GM21447 (cell line): ENCODE data around the gene PMIS2.

Source experiments
- ATAC-seq: cut with Tn5 transposase; IDR thresholded peaks from one replicate; pipeline ENCODE4 v1.9.1; 2021; ENCODE audit not compliant: unreplicated experiment

Gene PMIS2

DNA sequence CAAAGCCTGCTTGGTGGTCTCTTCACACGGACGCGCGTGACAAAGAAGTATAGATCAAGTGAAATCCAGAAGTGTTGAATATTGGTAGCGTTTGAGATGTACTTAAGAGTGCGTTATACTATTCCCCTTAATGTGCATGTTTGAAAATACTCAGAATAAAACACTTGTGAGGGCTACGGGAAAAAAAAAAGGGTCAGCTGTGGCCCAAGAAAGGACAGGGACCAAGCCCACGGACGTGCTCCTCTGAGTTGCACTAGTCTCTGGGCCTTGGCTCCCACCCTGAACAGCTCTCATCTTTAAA is 42.2 kb downstream of the PMIS2 start:
- no peak for ATAC-seq

DNA sequence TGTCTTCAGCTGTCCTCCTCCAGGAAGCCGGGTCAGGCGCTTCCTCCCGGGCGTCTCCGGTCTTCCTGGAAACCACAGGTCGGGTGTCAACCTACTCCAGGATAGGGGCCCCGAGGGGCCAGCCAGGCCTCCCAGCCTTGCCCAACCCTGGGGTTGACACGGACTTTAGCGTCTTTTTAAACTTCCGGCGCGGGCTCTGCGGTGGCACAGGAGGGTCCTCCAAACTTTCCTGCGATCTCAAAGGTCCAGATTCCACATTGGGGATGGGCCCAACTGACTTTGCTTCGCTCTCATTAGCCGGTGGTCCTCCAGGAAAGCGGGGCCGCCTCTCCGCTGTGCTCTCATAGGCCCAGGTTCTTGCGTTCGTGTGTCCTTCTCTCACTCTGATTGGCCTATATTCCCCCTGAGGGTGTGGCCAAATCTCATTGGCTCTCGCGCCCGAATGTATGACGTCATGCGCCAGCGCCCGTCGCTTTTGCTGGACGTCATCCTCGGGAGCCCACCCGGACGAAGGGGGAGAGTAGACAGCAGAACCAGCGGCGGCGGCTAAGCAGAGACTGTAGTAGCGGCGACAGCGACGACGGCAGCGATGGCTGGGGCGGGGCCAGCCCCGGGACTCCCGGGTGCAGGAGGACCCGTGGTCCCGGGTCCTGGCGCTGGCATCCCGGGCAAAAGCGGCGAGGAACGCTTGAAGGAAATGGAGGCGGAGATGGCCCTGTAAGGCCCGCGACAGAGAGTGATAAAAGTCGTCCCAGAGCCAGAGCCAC is 42.8 kb downstream of the PMIS2 start, which contains the start of gene RBM42:
TSS of gene RBM42 (plus strand) at position 472 of the 767 bp plus-strand sequence. CDS start at position 590, 118 bp downstream.
- peak; percentile 97 for ATAC-seq

DNA sequence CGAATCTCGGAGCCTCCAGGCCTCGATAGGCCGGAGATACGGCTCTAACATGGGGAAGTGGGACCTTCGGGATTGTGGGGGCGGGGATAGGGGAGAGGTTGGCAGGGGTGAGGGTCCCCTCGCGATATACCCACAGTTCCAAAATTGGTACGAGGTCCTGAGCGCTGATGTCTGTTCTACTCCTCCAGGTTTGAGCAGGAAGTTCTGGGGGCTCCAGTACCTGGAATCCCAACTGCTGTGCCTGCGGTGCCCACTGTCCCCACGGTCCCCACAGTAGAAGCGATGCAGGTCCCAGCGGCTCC is 43.3 kb downstream of the PMIS2 start:
- ATAC-seq: no peak

DNA sequence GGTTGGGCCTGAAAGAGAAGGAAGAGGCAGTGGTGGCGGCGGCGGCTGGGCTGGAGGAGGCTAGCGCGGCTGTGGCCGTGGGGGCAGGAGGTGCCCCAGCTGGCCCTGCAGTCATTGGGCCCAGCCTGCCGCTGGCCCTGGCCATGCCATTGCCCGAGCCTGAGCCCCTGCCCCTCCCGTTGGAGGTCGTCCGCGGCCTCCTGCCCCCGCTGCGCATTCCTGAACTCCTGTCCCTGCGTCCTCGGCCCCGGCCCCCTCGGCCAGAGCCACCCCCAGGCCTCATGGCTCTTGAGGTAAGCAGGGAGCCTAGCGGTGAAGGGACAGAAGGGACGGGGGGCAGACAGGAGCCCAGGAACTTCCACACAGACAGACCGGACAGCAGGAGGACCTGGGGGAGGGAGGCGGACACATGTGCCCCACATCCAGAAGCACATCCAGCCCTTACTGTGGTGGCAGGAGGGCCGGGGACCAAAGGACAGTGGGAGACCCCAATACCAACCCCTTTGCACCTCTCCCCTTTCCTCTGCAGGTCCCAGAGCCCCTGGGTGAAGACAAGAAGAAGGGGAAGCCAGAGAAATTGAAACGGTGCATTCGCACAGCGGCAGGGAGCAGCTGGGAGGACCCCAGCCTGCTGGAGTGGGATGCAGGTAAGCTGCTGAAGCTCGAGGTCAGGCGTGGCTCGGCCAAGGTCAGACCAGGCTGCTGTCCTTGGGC is 47.9 kb downstream of the PMIS2 start:
- no peak for ATAC-seq

DNA sequence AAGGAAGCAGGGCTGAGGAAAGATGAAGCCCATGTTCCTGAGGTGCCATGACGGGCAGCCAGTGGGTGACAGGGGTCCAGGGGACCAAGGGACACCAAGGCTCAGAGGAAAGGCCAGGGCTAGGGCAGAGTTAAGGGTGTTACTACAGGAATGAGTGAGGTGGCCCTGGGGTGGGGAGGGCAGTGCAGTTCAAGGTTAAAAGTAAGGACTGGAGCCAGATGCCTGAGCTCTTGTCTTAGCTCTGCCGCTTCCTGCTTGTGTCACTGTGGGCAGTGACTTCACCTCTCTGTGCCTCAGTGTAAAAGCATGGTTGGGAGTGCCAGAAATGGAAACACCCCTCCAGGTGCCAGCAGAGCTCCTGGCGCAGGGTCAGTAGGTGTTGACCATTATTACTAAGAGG is 50.7 kb downstream of the PMIS2 start:
- ATAC-seq: no peak
